Glomerular visceral epithelial cell (primary cell): ENCODE results near the gene WDR73.

Experiments used
- DNase-seq: peaks from one replicate; pipeline ENCODE4 v3.0.0-alpha.2; 2016; ENCODE audit errors: extremely low spot score

Gene WDR73

DNA sequence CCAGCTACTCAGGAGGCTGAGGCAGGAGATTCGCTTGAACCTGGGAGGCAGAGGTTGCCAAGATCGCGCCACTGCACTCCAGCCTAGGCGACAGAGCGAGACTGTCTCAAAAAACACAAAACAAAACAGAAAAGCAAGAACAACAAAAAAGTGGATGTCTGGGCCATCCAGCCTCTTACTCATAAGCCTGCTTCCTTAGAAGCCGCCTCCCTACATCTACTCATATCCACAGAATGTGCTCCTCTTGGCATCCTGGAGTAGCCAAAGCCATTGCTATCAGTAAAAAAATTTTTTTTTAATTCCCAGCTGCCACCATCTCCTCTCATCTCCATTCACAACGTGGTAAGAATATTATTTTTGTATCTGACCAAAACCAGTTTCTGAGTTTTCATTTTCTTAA is 42.5 kb downstream of the WDR73 start:
- DNase-seq, result no peak

GRCh38 chr15:84609818-84610525 is 44.1 kb downstream of the WDR73 start:
- no peak for DNase-seq

DNA sequence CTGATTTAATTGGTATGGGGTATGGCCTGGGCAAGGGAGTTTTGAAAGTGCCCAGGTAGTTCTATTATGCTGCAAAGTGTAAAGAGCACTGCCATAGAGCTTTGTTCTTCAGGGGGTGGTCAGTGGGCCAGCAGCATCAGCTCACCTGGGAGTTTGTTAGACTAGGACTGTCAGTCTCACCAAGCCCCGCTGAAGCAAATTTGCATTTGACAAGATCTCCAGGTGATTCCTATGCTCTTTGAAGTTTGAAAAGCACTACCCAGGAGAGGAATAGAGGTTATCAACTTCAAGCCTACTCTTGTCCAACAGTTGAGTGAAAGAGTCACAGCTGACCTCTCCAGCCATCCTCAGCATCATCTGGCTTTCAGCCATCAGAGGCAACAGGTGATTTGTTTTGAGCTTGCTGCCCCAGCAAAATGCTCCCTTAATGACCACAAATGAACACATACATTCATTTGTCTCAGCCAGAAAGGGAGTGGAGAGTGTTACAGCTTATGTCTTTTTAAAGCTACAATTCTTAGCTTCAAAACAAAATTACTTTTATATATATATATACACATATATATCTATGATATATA is 45.3 kb downstream of the WDR73 start:
- no peak for DNase-seq

GRCh38 chr15:84606653-84607120 is 47.4 kb downstream of the WDR73 start:
- no peak for DNase-seq

GRCh38 chr15:84605554-84605882 is 48.6 kb downstream of the WDR73 start:
- DNase-seq, result no peak

- DNase-seq, result no peak
Observed at GRCh38 chr15:84604826-84605553, 49.1 kb downstream of the WDR73 start.

DNA sequence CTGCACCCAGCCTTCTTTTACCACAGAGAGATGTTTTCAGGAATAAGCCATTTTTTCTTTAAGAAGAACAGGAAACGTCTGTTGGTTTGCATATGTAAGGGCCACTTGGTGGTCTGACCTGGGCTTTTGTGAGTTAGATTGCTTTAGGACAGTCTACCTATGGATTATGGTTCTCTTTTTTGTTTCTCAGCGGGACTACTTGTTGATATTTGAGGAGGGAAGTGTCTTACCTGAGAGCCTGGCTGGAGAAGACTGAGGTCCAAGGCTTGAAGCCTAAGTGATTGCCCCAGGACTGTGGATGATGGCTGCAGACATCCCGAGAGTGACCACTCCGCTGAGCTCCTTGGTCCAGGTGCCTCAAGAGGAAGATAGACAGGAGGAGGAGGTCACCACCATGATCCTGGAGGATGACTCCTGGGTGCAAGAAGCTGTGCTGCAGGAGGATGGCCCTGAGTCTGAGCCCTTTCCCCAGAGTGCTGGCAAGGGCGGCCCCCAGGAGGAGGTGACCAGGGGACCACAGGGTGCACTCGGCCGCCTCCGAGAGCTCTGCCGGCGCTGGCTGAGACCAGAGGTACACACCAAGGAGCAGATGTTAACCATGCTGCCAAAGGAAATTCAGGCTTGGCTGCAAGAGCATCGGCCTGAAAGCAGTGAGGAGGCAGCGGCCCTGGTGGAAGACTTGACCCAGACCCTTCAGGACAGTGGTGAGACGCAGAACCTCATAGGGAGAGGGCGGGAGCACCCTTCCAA is 50.3 kb downstream of the WDR73 start:
- no peak for DNase-seq

GRCh38 chr15:84601555-84601838 is 52.6 kb downstream of the WDR73 start:
- no peak for DNase-seq

DNA sequence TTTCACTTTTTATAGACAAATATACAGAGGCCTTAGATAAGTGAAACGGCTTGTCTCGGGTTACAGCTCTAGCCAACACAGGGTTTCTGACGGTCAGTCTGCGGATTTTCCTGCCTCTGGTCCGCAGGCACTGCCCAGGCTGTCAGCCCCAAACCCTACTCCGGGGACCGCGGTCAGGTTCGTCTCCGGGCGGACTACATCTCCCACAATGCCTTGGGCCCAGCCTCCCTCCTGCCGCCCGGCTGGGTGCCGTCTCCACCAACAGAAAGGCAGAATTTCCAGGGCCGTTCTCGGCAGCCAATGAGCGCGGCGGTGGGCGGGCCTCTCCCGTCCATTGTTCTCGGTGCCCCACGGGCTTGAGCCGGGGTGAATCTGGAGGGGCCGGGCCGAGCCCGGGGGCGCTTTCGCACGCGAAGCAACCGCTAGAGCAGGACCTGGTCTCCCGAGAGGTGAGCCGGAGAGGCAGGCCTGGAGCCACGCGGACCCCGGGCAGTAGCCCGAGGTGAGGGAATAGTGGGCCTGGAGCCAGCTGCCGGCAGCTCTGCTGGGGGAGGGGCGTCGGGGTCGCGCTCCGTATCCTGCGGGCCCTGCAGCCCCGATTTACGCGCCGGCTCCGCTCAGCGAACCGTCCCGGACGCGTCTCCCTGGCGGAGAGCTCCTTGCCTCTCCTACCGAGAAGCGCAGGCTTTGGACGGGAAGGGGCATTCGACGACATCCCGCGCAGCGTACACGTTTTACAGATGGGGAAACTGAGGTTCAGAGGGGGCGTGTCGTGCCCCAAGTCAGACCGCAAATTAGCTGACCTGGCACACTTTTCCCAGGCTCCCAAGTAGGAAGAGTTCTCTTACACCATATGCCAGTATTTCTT is 53.2 kb downstream of the WDR73 start, which contains the start of gene ZSCAN2:
Gene ZSCAN2, plus strand, starts transcription at position 323 of the 868 bp plus-strand sequence. CDS start 2,919 bp downstream, outside the sequence.
- peak; percentile 94 for DNase-seq

- peak; percentile 80 for DNase-seq
Observed at GRCh38 chr15:84600331-84600686, 53.8 kb downstream of the WDR73 start.

- DNase-seq, result no peak
Observed at GRCh38 chr15:84599906-84600305, 54.2 kb downstream of the WDR73 start.

GRCh38 chr15:84598993-84599392 is 55.1 kb downstream of the WDR73 start:
- DNase-seq, result peak; percentile 46

- peak; percentile 33 for DNase-seq
Observed at GRCh38 chr15:84598250-84598649, 55.8 kb downstream of the WDR73 start.

- DNase-seq, result no peak
Observed at GRCh38 chr15:84597296-84597695, 56.8 kb downstream of the WDR73 start.

DNA sequence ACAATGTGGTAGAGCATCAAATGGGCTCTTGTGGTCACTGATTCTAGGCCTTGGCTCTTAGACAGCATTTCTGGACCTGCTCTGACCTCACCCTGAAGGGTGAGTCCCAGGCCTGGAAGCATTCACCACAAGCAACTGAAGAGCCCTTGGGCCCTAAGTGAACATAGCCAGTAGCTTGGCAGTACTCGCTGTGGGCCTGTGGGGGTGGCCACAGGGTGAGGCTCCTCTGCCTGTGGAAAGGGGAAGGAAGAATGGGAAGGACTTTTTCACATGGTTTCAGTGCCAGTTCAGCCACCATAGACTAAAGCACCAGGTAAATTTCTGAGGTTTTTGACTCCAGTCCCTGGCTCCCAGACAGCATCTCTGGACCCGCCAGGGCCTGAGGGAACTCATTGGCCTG is 58.4 kb downstream of the WDR73 start:
- DNase-seq, result no peak

DNA sequence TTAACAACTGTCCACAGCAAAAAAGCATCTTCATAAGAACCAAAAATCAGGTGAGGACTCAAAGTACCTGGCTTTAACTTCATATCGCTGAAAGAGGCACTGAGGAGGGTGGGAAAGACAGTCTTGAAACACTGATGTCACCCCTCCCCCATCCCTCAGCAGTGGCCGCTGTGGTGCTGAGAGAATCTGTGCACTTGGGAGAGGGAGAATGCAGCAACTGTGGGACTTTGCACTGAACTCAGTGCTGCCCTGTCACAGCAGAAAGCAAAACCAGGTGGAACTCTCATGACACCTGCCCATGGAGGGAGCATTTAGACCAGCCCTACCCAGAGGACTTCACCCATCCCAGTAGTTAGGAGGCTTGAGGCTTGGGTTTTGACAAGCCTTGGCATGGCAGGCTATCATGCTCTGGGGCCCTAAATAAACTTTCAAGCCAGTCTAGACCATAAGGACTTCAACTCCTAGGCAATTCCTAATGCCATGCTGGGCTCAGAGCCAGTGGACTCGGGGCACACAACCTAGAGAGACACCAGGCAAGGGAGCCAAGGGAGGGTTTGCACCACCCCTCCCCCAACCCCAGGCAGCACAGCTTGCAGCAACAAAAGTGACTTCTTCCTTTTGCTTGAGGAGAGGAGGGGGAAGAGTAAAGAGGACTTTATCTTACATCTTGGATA is 59.3 kb downstream of the WDR73 start:
- DNase-seq, result no peak

- no peak for DNase-seq
Observed at GRCh38 chr15:84591815-84592214, 62.3 kb downstream of the WDR73 start.

GRCh38 chr15:84590406-84590805 is 63.7 kb downstream of the WDR73 start:
- no peak for DNase-seq
